Hepatocyte (in vitro differentiated cells): ENCODE measurements around the gene SPSB3.

ENCODE experiments used
- EZH2 ChIP-seq: fragments of 200-600 bp; sonication (generic); IDR thresholded peaks from 2 replicates; pipeline ENCODE4 v1.6.1; 2016; ENCODE audit warnings: antibody characterized with exemption, mild to moderate bottlenecking, borderline replicate concordance
- TF ChIP-seq, protein P1 (sequence below): fragments of 200-600 bp; sonication (generic); IDR thresholded peaks from 2 replicates; pipeline ENCODE4 v1.5.1; 2016; ENCODE audit warnings: antibody characterized with exemption, mild to moderate bottlenecking; ENCODE audit not compliant: poor library complexity

DNA sequence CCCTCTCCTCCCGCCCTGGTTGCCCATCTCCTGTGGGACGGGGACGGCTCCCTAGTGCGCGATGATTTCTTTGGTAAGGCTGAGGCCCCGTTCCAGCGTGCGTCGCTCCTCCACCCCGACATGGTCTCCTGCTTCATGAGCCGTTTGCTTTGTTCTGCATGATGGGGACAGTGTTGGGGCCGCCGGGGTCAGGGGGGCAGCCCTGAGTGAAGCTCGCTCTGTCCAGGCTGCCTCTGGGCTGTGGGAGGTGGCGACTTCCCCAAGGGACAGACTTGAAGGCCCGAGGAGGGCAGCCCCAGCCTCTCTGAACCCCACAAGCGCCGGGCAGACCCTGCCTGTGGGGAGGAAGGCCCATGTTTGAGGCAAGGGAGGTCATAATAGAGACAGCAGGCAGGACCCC is 23.4 kb downstream of the SPSB3 start:
- TF ChIP-seq, protein P1, sequence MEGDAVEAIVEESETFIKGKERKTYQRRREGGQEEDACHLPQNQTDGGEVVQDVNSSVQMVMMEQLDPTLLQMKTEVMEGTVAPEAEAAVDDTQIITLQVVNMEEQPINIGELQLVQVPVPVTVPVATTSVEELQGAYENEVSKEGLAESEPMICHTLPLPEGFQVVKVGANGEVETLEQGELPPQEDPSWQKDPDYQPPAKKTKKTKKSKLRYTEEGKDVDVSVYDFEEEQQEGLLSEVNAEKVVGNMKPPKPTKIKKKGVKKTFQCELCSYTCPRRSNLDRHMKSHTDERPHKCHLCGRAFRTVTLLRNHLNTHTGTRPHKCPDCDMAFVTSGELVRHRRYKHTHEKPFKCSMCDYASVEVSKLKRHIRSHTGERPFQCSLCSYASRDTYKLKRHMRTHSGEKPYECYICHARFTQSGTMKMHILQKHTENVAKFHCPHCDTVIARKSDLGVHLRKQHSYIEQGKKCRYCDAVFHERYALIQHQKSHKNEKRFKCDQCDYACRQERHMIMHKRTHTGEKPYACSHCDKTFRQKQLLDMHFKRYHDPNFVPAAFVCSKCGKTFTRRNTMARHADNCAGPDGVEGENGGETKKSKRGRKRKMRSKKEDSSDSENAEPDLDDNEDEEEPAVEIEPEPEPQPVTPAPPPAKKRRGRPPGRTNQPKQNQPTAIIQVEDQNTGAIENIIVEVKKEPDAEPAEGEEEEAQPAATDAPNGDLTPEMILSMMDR, result no peak
- no peak for TF ChIP-seq EZH2
